Fibroblast of lung (primary cell): Measurements from ENCODE around the gene ANO4.

ENCODE experiments used
- EZH2 ChIP-seq: IDR thresholded peaks from 2 replicates; pipeline ENCODE4 v1.5.1; 2012; ENCODE audit warnings: low read length, control low read depth, mild to moderate bottlenecking; ENCODE audit errors: missing control alignments
- TF ChIP-seq, protein P1 (sequence below), 2 donors: IDR thresholded peaks in 1 of 2; conservative IDR thresholded peaks in 1 of 2; 1 replicate in 1 of 2; 2 replicates in 1 of 2; pipeline ENCODE4 v1.5.1; 2011 to 2012; ENCODE audit warnings: low read length in 2 of 2, control low read depth in 1 of 2, inconsistent platforms in 1 of 2, low read depth in 1 of 2, mild to moderate bottlenecking in 1 of 2

- TF ChIP-seq, protein P1, sequence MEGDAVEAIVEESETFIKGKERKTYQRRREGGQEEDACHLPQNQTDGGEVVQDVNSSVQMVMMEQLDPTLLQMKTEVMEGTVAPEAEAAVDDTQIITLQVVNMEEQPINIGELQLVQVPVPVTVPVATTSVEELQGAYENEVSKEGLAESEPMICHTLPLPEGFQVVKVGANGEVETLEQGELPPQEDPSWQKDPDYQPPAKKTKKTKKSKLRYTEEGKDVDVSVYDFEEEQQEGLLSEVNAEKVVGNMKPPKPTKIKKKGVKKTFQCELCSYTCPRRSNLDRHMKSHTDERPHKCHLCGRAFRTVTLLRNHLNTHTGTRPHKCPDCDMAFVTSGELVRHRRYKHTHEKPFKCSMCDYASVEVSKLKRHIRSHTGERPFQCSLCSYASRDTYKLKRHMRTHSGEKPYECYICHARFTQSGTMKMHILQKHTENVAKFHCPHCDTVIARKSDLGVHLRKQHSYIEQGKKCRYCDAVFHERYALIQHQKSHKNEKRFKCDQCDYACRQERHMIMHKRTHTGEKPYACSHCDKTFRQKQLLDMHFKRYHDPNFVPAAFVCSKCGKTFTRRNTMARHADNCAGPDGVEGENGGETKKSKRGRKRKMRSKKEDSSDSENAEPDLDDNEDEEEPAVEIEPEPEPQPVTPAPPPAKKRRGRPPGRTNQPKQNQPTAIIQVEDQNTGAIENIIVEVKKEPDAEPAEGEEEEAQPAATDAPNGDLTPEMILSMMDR (conservative IDR thresholded peaks at IDR 0.05 in 1 of 2, IDR thresholded peaks at IDR 0.05 in 1 of 2; ENCODE audit: low read depth in 1 of 2, low read length in 2 of 2), result no peak
- no peak for TF ChIP-seq EZH2
Measured at GRCh38 chr12:100932571-100932970, 138.0 kb downstream of the ANO4 start.
